Measurements from ENCODE around the gene IL2RA. TPM values are rescaled to one million over a fixed set of nuclear protein-coding genes. Genes with fewer than 3 reads are reported as not detected.

Gene IL2RA
- total RNA-seq, 4 donors from 2014 or later = 0.79 to 1.1 TPM; not detected in 2

DNA sequence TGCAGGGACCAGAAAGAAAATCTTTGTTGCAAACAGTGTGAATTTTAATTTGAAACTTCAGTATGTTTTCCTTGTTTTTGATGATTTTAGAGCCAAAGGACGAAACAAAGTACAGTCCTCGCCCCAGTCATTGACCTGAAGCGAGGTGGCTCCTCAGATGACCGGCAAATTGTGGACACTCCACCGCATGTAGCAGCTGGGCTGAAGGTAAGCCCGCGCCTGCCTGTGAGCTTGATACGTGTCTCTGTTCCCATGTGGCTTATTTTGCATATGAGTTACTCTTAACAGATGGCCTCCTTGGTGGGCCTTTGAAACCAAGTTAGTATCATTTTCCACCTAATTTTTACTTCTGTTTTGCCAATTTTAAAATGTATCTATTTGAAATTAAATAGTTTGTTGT, 39.0 kb upstream of the IL2RA start:
- H3K4me3 ChIP-seq = no peak overlapping the region
- no peak for TF ChIP-seq EP300 (IDR thresholded peaks at IDR 0.05; ENCODE audit: low read depth)
- TF ChIP-seq POLR2A (IDR thresholded peaks at IDR 0.05) = no peak
- TF ChIP-seq, protein P1, sequence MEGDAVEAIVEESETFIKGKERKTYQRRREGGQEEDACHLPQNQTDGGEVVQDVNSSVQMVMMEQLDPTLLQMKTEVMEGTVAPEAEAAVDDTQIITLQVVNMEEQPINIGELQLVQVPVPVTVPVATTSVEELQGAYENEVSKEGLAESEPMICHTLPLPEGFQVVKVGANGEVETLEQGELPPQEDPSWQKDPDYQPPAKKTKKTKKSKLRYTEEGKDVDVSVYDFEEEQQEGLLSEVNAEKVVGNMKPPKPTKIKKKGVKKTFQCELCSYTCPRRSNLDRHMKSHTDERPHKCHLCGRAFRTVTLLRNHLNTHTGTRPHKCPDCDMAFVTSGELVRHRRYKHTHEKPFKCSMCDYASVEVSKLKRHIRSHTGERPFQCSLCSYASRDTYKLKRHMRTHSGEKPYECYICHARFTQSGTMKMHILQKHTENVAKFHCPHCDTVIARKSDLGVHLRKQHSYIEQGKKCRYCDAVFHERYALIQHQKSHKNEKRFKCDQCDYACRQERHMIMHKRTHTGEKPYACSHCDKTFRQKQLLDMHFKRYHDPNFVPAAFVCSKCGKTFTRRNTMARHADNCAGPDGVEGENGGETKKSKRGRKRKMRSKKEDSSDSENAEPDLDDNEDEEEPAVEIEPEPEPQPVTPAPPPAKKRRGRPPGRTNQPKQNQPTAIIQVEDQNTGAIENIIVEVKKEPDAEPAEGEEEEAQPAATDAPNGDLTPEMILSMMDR (IDR thresholded peaks at IDR 0.05) = no peak
- no peak for TF ChIP-seq POLR2AphosphoS5 (IDR thresholded peaks at IDR 0.05)
- H3K27me3 ChIP-seq = no peaks in the 10 kb centered on the region
- intact Hi-C loops (cut with DNase I; ENCODE audit: low total_unique reads) = no loop called here
- no peaks in the 10 kb centered on the region for H3K9me3 ChIP-seq
- peak overlapping the region in 1 of 4 donors; percentile 17 for H3K27ac ChIP-seq
- H3K4me1 ChIP-seq = no peaks in the 10 kb centered on the region
- DNase-seq = peak; percentile 55
- H3K36me3 ChIP-seq = peaks cover 0 to 39% (median 2%) of the 10 kb centered on the region in 4 donors
- in situ Hi-C loops (cut with MboI; ENCODE audit: low pct_ligation_motif_present in 1 of 4, low pct_unique_long_range_greater_than_20kb in 1 of 4, low sequenced_read_pairs in 3 of 4) = loop anchor here in 3 of 4 donors (10.0 to 25.0 kb wide), 2 partner anchors 286 to 294 kb away; no protein-coding TSS in a partner anchor
- WGBS, 2 donors (ENCODE audit: low coverage in 1 of 2) = 82 to 85% methylated on average over 7 to 8 of the region's 8 CpGs

DNA sequence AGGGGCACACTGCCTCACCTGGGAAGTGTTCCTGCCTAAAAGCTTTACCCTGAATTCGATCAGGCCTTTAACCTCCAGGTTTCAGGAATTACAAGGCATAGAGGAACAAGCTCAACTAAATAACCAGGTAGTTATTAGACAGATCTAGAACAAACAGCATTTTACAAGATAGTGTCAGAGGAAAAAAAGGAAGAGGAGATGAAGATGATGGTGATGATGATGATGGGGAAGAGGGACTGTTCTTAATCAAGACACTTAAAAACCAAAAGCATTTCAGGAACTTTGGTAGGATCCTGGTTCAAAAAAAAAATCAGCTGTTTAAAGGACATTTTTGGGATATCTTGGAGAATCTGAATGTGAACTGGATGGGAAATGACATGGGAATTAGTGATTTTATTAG, 38.2 kb upstream of the IL2RA start:
- DNase-seq = no peak
- Histone ChIP-seq H3K36me3 (peaks cover 0 to 35% (median 0%) of the 10 kb centered on the region in 4 donors), H3K4me3 (no peak overlapping the region), H3K27ac (no peak overlapping the region), H3K4me1 (peaks cover 0 to 7% (median 2%) of the 10 kb centered on the region in 4 donors), H3K9me3 (no peaks in the 10 kb centered on the region), H3K27me3 (no peaks in the 10 kb centered on the region)
- in situ Hi-C loops (cut with MboI; ENCODE audit: low pct_ligation_motif_present in 1 of 4, low pct_unique_long_range_greater_than_20kb in 1 of 4, low sequenced_read_pairs in 3 of 4) = loop anchor here in 3 of 4 donors (10.0 to 25.0 kb wide), 2 partner anchors 287 to 294 kb away; no protein-coding TSS in a partner anchor
- WGBS, 2 donors (ENCODE audit: low coverage in 1 of 2) = 50 to 86% methylated on average over 1 of the region's 1 CpG
- intact Hi-C loops (cut with DNase I; ENCODE audit: low total_unique reads) = no loop called here
- TF ChIP-seq EP300 (IDR thresholded peaks at IDR 0.05; ENCODE audit: low read depth) (no peak), POLR2A (IDR thresholded peaks at IDR 0.05) (no peak), POLR2AphosphoS5 (IDR thresholded peaks at IDR 0.05) (no peak)
- TF ChIP-seq, protein P1 (IDR thresholded peaks at IDR 0.05) = no peak

DNA sequence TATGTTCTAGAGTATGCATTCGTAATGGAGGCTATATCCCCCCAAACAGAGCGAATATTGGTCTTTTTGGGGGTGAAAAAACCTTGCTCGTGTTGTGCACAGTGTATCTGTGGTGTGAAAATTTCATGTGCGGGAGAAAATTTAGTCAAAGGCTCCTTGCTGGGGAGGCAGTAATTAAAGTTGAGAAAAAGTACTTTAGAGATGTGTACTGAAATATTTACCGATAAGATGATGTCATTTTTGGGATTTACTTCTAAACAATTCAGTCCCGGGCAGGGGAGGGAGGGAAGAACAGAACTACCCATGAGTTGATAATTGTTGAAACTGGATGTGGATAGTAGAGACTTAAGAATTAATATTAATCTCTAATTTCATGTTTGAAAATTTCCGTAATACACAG, 36.0 kb upstream of the IL2RA start:
- TF ChIP-seq POLR2A (IDR thresholded peaks at IDR 0.05) (no peak), EP300 (IDR thresholded peaks at IDR 0.05; ENCODE audit: low read depth) (no peak), POLR2AphosphoS5 (IDR thresholded peaks at IDR 0.05) (no peak)
- TF ChIP-seq, protein P1 (IDR thresholded peaks at IDR 0.05) = no peak
- no peaks in the 10 kb centered on the region for H3K27me3 ChIP-seq
- in situ Hi-C loops (cut with MboI; ENCODE audit: low pct_ligation_motif_present in 1 of 4, low pct_unique_long_range_greater_than_20kb in 1 of 4, low sequenced_read_pairs in 3 of 4) (no loop called here), intact Hi-C loops (cut with DNase I; ENCODE audit: low total_unique reads) (no loop called here)
- WGBS, 2 donors (ENCODE audit: low coverage in 1 of 2) = 87 to 94% methylated on average over 4 to 7 of the region's 7 CpGs
- peaks cover 0 to 21% (median 5%) of the 10 kb centered on the region in 4 donors for H3K4me1 ChIP-seq
- H3K36me3 ChIP-seq = peaks cover 0 to 28% (median 0%) of the 10 kb centered on the region in 4 donors
- H3K27ac ChIP-seq = no peak overlapping the region
- DNase-seq = no peak
- H3K9me3 ChIP-seq = no peaks in the 10 kb centered on the region
- no peak overlapping the region for H3K4me3 ChIP-seq

DNA sequence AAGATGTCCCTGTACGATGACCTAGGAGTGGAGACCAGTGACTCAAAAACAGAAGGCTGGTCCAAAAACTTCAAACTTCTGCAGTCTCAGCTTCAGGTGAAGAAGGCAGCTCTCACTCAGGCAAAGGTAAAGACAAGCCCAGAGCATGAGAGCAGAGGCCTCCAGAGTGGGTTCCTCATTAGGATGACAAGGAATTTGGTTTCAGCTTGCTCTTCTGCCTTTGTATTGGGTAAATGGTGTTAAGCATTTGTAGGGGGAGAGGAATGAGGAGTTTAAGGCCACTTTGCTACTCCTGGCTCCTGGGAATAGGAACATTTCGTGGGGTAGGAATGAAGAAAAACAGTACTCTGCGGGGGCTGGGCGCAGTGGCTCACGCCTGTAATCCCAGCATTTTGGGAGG, 34.9 kb upstream of the IL2RA start:
- peaks cover 0 to 18% (median 0%) of the 10 kb centered on the region in 4 donors for H3K36me3 ChIP-seq
- no peaks in the 10 kb centered on the region for H3K27me3 ChIP-seq
- in situ Hi-C loops (cut with MboI; ENCODE audit: low pct_ligation_motif_present in 1 of 4, low pct_unique_long_range_greater_than_20kb in 1 of 4, low sequenced_read_pairs in 3 of 4) = no loop called here
- TF ChIP-seq EP300 (IDR thresholded peaks at IDR 0.05; ENCODE audit: low read depth) (no peak), POLR2AphosphoS5 (IDR thresholded peaks at IDR 0.05) (no peak), POLR2A (IDR thresholded peaks at IDR 0.05) (no peak)
- TF ChIP-seq, protein P1 (IDR thresholded peaks at IDR 0.05) = no peak
- no peak for DNase-seq
- peaks cover 0 to 32% (median 6%) of the 10 kb centered on the region in 4 donors for H3K4me1 ChIP-seq
- H3K27ac ChIP-seq = no peak overlapping the region
- 94 to 100% methylated on average over 1 to 5 of the region's 5 CpGs for WGBS, 2 donors (ENCODE audit: low coverage in 1 of 2)
- no peak overlapping the region for H3K4me3 ChIP-seq
- H3K9me3 ChIP-seq = no peaks in the 10 kb centered on the region
- intact Hi-C loops (cut with DNase I; ENCODE audit: low total_unique reads) = no loop called here
